Activated CD4-positive, alpha-beta T cell treated with anti-CD3 and anti-CD28 coated beads, Interleukin-2, Interleukin-4, amounts not matched to agents 100 ng/mL and 50 ng/mL, durations not matched to agents 16 hours and 8 hours (primary cell): ENCODE measurements around the gene DNAJB2.
"Not testable (repeated sequence)": the region's sequence is repeated elsewhere in the genome, so short reads cannot be mapped to it uniquely, and the experiment has no call there.

Experiments
- DNase-seq: peaks from one replicate; pipeline ENCODE4 v3.0.0-alpha.2; 2020; ENCODE audit warnings: low spot score

The DNAJB2 gene

DNA sequence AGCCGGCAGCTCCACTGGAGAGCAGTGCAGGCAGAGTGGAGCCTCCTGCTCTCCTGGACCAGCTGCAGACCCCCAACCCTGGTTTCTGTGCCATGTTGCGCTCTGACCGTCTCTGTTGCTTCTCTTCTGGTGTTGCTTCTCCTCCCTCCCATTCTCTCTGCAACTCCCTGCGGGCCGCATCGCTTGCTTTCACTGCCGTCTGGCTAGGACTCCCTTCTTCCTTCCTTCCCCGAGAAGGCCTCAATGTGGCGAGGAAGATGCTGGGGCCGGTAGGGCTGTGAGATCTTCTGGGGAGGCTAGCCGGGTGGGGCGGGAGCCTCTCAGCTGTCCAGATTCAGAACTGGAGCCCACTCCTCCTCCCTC is 6.2 kb downstream of the DNAJB2 start:
- no peak for DNase-seq

DNA sequence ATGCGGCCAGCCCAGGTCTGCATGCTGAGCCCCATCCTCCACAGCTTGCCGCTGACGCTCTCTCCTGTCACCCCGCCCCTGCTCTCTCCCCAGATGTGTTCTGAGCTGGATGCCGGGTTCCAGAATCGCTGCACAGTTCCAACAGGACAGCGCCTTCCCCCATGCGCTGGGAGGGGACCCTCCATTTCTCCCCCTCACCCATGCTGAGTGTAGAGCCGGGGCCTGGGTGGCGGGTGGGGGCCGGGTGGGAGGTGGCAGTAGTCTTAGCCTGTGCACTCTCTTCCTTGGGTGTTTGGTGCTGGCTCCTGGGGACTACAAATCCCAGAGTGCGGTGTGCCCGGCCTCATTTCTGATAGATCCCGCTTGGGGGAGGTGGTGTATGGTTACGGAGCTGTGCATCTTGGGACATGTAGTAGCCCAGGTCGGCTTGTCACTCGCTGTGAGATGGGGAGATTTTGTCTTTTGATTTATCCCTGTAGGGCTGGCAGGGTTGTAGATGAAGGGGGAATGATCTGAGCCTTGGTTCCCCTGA is 6.8 kb downstream of the DNAJB2 start:
- no peak for DNase-seq

DNA sequence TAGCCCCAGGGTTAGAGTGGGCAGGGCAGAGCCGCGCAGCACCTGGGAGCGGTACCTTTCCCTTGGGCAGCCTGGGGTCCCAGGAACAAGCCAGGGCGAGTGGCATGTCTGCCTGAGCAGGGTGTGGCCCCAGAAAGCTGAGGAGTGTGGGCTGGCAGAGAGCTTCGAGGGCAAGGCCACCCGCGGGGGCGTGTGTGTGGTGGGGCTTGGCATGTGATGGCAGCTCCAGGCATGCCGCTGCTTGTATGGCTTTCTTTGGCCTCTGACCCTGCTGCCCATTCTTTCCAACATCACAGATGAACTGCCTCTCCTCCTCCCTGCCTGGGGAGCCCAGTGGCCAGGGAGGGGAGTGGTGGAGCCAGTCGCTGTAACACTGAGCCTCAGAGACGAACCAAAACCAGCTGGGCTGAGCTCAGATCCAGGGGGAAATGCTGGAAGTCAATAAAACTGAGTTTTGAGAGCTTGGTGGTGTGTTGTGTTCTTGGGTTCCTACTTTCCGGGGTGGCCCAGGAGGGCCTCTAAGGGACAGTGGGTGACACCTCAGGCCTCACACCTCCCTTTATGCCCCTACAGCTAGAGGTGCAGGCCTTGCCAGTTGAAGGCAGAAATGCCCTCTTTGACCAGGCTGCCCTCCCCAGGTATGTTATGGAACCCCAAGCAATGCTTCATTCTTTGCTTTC is 7.4 kb downstream of the DNAJB2 start:
- no peak for DNase-seq

DNA sequence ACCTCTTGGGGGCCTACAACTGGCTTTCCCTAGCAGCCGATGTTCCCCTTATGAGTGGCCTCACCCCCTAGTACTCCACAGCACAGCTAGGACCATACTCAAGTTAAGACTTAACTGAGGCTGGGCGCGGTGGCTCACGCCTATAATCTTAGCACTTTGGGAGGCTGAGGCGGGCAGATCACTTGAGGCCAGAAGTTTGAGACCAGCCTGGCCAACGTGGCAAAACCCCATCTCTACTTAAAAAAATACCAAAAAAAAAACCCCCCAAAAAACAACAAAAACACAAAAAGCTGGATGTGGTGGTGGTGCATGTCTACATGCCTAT is 7.9 kb downstream of the DNAJB2 start:
- not testable (repeated sequence) for DNase-seq

DNA sequence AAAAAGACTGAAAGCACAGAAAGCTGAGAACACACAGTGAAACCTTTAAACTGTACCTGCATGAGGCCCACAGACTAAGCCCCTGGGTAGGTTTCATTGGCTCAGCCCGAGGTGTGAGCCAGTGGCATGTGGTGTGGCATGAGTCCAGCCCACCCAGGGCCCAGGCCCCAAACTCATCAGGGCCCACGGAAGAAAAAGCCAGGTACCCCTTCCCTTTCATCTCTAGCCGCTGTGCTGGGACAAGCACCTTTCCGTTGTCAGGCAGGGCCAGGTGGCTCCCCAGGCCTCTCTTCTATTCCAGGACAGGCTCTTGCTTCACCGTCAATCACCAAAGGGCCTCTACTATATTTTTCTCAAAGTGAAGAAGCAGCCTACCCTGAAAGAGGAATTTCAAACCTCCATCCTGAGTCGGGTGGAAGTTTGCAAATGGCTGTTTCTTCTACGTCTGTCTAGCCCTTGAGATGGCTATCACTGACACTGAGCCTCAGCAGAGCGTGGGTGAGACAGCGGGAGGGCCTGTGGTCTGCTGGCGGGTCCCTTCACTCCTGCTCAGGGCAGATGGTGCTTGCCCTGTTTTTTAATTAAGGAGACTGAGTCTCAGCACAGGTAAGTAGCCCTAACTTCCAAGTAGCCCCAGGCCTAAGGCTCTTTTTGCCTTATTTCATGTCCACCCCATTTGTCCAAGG is 8.6 kb downstream of the DNAJB2 start:
- DNase-seq: no peak

DNA sequence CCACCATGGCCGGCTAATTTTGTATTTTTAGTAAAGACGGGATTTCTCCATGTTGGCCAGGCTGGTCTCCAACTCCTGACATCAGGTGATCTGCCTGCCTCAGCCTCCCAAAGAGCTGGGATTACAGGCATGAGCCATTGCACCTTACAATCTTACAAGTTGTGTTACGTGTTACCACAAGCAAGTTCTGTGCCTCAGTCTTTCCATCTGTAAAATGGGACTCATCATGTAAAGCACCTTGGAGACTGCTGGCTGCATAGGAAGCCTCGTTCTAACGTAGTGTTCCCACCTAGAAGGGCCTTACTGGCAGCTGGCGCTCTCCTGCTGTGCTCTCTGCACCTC is 10.0 kb downstream of the DNAJB2 start:
- no peak for DNase-seq

DNA sequence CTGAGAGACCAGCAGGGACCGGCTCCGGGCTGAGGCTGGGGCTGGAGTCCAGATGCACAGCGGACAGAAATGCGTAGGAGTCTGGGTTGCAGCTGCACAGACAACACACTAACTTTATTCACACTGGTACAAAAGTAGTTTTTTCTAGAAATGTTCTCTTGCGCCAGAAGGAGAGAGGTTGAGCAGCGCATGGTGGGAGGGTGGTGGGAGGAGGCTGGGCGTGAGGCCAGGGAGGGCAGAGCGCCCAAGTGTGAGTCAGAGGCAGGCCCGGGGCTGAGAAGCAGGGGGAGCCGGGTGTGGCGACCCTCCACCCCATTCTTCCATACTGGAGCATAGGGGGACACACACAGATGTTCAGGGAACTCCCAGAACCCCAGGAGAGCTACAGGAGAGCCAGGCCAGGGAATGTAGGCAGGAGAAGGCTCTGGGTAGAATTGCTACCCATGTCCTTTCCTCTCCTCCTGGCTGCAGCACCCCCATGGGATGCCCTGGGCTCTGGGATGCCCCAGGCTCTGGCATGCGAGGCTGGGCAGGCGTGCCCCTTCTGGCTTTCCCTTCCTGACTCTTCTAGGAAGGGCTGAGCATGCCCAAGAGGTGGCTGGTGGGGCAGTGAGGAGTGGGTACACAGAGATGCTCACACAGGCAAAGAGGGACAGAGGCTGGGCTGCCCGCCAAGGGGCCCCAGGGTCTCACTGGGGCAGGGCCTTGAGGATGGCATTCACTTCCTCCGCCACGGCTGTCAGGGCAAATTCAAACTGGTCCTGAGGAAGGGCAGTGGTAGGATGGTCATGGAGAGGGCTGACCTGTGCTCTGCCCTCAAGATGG is 10.6 kb downstream of the DNAJB2 start:
- DNase-seq: no peak

DNA sequence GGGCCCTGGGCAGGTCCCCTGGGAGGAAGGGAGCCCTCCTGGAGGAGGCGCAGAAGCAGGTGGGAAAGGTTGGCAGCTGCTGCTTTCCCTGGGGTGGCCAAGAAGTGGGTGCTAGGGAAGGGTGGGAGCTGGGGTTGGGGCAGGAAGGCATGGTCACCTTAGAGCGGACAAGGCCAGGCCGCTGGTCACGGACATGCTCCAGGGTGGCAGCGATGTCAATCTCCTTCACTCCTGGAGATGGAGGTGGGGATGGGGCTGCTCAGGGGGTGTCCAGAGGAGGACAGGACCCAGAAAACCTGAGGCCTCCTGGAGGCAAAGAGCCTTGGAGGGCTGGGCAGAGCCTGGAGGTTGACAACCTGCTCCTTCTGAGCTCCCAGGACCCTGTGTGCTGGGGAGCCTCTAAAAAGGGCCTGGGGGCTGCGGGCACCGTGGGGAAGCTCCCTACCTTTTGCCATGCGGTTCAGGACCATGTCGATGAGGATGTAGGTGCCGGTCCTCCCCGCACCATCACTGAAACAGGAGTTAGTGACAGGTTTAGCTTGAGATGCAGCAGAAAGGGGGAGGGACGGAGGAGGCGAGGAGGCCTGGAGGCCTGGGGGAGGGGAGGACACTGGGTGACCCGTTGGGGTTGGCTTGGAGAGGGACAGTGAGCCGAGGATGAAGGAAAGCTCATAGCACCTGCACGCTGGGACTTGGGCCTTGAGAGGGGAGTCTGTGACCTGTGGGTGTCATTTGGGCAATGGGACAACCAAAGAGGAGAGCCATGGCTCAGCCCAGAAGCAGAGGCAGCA is 11.4 kb downstream of the DNAJB2 start:
- DNase-seq: no peak

DNA sequence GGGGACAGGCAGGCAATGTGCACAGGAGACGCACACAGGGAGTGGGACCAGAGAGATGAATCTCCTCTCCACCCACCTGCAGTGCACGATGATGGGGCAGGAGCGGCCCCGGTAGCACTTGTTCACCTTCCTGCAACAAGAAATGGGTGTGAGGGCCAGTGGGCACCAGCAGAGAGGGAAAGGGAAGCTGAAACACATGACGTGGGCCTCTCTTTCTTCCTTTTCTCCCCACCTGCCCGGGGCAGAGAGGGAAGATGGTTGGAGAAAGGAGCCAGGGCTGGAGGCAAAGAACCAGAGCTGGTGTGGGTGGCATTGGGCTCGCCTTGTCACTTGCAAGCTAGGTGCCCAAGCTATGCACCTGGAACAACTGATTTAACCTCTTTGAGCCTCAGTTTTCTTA is 12.2 kb downstream of the DNAJB2 start:
- no peak for DNase-seq

DNA sequence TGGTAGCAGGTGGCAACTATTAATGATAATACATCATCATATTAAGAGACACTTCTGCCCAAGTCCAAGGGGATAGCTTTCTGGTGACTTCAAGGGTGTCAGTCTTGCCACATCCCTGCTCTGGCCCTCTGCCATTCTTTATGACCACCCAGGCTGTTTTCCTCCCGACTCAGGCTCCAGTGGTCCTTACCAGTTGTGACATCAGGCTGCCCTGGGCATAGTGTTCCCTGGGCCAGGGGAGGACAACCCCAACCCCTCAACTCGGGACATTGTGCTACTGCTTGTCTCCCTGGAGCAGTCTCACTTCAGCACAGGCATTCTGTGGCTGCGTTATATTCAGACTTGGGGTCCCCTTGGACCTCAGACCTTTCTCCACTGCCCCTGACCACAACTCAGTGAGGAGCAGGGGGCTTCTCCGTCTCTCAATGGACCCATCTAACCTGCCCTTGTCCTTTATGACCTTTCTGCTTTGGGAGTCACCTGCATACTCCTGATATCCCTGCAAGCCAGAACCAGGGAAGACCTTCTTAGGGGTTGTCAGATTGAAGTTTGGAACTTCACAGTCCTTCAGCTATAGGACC is 12.8 kb downstream of the DNAJB2 start:
- DNase-seq: no peak

DNA sequence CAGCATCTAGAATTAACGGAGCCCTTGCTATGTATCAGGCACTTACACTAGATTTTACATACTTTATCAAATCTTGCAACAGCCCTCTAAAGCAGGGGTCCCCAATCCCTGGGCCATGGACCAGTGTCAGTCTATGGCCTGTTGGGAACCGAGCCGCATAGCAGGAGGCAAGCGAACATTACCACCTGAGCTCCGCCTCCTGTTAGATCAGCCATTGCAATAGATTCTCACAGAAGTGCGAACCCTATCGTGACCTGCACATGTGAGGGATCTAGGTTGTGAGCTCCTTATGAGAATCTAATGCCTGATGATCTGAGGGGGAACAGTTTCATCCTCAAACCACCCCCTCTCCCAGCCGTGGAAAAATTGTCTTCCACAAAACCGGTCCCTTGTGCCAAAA is 13.4 kb downstream of the DNAJB2 start:
- no peak for DNase-seq

DNA sequence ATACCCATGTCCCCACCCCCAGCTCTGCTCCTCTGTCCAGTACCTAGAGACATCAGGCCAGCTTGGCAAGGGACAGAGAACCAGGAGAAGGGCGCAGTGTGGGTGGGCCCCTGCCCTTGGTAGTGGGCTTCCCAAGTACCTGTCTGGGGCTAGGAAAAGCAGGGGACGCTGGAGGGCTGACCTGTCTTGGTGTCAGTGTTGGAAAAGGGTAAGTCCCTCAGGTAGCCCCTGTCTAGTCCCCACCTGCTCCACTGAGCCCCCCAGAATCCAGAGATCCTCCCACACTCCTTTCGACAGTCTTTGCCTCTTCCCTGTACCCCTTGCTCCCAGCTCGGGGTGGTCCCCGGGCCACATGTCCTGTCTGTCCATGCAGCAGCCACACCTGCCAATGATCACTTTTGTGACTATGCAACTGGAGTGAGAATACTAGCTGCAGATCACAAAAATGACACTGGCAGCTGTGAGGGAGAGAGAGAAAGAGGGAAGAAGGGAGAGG is 14.6 kb downstream of the DNAJB2 start:
- DNase-seq: no peak

DNA sequence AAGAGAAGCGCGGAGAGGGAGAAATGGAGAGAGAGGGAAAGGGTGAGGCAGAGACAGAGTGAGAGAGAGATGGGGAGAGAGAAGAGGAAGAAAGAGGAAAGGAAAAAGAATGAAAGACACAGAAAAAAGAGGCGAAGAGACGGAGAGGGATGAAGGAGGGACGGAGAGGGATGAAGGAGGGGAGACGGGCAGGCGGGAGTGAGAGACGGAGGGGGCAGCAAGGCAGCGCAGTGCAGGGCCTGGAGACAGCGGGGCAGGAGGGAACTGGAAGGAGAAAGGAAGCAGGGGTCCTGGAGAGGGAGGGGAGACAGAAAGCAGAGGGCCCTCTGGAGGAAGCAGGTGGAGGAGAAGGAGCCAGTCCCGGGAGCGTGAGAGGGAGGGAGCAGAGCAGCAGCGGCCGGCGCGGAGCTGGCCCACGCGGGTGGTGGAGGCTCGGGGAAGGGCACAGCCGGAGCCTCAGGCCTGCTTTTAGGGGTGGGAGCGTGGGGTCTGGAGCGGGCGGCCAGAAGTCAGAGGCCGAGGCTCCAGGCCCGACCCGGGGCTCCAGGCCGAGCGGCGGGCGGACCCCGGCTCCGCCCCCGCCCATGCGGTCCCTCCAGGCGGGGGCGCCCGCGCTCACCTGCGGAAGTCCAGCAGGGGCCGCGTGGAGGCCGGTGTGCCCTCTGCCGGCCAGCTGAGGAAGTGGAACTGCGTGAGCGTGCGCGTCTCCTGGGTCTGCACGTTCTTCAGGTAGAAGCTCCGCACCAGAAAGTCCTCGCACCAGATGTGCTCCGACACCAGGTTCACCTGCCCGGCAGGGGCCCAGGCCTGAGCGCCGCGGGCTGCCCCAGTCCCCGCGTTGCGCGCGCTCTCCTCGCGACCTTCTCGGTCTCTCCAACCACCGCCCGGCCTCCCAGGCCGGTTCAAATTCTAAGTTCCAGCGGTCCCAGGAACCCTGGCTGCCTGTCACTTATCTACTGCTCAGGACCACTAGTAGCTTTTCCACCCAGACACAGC is 15.5 kb downstream of the DNAJB2 start:
- DNase-seq: peak; percentile 92

DNA sequence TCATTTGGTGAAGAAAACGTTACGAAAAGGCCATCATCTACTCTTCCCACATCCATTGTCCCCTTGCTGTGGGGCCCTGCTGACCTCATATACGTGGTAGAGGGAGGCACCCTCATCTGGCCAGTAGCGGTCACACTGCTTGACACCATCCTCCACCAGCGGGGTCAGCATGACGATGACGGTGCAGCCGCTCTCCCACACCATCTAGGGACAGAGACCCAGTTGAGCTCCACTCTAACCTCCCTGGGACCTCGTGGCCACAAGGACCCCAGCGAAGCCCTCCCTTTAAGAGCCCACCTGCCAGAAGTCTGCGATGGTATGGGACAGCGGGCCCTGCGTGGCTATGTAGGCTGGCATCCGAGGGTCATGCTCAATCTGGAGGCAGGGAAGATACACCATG is 17.0 kb downstream of the DNAJB2 start:
- no peak for DNase-seq

DNA sequence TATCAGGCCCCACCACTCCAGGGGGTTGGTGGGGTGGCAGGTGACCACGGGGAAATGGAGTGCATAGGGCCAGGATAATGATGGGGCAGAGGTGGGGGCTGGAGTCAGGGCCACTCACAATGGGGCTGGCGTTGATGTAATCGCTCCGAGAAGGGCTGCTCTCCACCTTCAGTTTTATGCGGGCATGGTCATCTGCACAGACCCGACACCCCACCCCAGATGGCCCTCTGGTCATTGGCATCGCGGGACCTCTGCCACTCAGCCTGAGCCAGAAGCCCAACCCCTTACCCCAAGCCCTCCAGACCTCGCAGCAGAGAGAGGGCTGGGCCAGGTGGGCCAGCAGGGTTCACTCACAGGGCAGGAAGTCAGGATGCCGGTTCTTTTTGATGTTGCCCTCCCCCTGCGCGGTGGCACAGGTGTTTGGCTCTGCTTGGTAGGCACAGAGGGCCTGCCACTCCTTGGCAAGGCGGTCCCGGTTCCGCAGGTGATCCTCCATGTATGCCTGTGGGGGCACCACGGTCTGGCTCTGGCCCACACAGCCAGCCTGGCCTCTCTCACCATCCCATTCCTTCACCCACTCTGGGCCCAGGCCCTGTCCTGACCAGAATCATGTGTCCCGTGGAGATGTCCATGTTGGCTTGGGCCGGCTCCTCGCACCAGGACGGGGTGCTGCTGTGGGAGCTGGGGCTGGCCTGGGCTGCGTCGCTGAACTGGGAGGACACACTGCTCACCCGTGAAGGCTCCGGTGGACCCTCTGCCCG is 17.6 kb downstream of the DNAJB2 start:
- no peak for DNase-seq

DNA sequence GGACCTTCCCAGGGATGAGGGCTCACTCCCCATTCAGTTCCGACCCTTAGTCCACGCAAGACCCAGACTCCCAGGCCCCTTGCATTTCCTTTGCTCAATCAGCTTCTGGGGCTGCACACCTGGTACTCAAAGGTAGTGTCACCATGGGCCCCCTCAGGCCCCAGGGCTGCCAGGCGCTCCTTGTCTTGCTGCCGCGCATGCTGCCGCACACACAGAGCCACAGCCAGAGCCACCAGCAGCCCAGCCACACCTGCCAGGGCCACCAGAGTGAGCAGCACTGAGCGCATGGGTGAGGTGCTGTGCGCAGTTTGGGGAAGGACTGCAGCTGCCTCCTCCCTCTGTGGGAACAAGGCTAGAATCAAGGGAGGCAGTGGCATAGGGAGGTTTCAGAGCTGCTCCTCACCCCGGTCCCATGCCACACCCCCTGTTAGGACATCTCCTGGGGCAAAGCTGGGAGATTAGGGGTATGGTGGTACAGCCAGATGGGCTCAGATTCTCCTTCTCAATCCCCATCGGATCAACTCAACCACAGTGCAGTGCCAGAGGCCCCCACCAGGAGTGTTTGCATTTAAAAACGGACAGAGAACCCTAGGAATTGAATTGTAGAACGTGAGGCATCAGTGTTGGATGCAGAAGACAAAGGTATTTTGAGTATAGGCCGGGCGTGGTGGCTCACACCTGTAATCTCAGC is 18.7 kb downstream of the DNAJB2 start:
- DNase-seq: no peak

DNA sequence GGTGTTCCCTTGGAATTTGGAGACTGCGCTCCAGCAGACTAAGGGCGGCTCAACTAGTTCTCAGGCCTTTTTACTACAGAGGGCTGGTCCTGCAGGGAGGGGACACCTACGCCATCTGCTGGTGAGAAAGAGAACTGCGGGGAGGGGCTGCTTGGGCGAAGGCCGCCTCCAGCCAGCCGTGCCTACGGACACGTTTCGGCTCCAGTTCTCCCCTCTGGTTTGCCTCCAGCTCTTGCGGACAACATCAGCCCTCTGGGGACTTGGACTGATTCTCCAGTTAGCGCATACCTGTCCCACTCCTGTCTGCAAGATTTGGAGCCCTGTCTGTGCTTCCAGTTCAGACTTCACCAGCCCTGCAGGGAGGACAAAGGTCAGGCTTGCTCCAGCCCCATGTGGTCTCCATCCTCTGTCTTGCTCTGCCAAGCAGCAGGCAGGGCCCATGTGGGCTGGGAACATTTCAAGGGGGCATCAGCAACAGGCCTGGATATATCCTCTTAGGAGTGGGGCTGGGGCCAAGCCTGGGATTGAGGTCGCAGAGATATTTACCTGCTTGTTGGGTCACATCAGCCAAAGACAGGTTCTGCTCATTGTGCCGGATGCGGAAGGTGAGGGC is 19.7 kb downstream of the DNAJB2 start:
- peak; percentile 89 for DNase-seq

DNA sequence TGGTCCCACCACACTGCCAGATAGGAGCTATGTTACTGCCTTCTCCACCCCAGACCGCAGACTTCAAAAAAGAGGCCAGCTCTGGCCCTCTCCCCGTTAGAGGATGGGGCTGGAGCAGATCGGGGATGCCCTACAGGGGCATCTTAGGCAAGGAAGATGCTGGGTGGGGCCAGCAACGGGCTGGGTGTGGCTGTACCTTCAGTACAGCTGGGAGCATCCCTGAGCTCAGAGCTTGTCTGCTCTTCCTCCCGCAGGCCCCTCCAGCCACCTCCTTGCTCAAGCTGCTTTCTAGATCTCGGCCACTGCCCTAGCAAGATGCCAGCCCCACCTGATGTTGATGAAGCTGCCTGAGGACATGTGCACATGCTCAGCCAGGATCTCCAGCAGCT is 20.2 kb downstream of the DNAJB2 start:
- DNase-seq: no peak

DNA sequence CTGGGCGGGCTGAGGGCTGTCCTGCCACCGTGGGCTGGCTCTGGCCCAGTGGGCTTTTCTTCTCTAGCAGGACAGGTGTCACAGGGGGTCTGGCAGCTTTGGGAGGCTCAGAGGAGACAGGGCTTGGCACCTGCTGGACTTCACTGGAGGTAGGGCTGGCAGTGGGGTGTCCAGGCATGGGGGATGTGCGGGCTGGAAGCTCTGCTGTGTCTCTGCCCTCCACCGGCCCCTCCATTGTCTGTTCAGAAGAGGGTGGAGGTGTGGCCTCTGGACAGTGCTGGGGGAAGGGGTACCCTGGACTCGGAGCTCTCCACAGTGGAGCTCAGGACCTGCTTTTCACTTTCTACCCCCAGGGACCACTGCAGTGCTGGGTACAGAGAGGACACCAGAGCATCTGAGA is 20.9 kb downstream of the DNAJB2 start:
- no peak for DNase-seq
